Keratinocyte (primary cell): ENCODE results near the gene ISOC2. TPM values are rescaled to one million over a fixed set of nuclear protein-coding genes. Genes with fewer than 3 reads are reported as not detected.

Source experiments
- DNase-seq: peaks from one replicate; pipeline ENCODE4 v3.0.0-alpha.2; 2011; ENCODE audit warnings: low read depth, missing footprints, low spot score
- FAIRE-seq: peaks from 2 replicates; lab custom pipeline; 2011; peaks lifted over from hg19 to GRCh38; lab: Jason Lieb, UNC
- H2AFZ ChIP-seq: 2 replicates; pipeline ENCODE4 v1.6.0; 2012; ENCODE audit warnings: low read length, control low read depth, inconsistent platforms; ENCODE audit not compliant: control insufficient read depth
- H3K27ac ChIP-seq: 2 replicates; pipeline ENCODE4 v1.5.1; 2011; ENCODE audit warnings: low read length; ENCODE audit not compliant: control insufficient read depth, insufficient read depth
- H3K27me3 ChIP-seq: 3 replicates; pipeline ENCODE4 v1.6.0; 2011; ENCODE audit warnings: low read length; ENCODE audit not compliant: control insufficient read depth, insufficient read depth; ENCODE audit errors: extremely low read depth
- H3K36me3 ChIP-seq, 2 experiments: 2 replicates in 1 of 2; 3 replicates in 1 of 2; pipeline ENCODE4 v1.5.1; 2011; ENCODE audit warnings: low read length in 2 of 2, mild to moderate bottlenecking in 1 of 2; ENCODE audit not compliant: control insufficient read depth in 2 of 2, insufficient read depth in 2 of 2; ENCODE audit errors: extremely low read depth in 1 of 2
- H3K4me1 ChIP-seq: 3 replicates; pipeline ENCODE4 v1.5.1; 2011; ENCODE audit warnings: low read length; ENCODE audit not compliant: control insufficient read depth, insufficient read depth; ENCODE audit errors: extremely low read depth
- H3K4me2 ChIP-seq: 3 replicates; pipeline ENCODE4 v1.6.0; 2011; ENCODE audit warnings: low read depth, low read length; ENCODE audit not compliant: control insufficient read depth, insufficient read depth; ENCODE audit errors: extremely low read depth
- H3K4me3 ChIP-seq, 3 experiments: fragments of 200-600 bp in 1 of 3; sonication (generic) in 1 of 3; 2 replicates in 2 of 3; 3 replicates in 1 of 3; pipeline ENCODE4 v1.5.1; 2011 to 2016; ENCODE audit warnings: low read length in 3 of 3, mild to moderate bottlenecking in 3 of 3, control low read depth in 2 of 3, inconsistent platforms in 1 of 3, low read depth in 1 of 3, mixed read lengths in 1 of 3, mixed run types in 1 of 3, moderate library complexity in 1 of 3; ENCODE audit not compliant: control insufficient read depth in 2 of 3, insufficient read depth in 2 of 3; ENCODE audit errors: extremely low read depth in 1 of 3
- H3K79me2 ChIP-seq: 2 replicates; pipeline ENCODE4 v1.6.0; 2012; ENCODE audit warnings: low read length; ENCODE audit not compliant: control insufficient read depth, insufficient read depth
- H3K9ac ChIP-seq: 3 replicates; pipeline ENCODE4 v1.6.0; 2011; ENCODE audit warnings: low read length; ENCODE audit not compliant: control insufficient read depth, insufficient read depth; ENCODE audit errors: extremely low read depth
- H3K9me1 ChIP-seq: 3 replicates; pipeline ENCODE4 v1.6.0; 2011; ENCODE audit warnings: low read length; ENCODE audit not compliant: control insufficient read depth, insufficient read depth; ENCODE audit errors: extremely low read depth
- H3K9me3 ChIP-seq: 2 replicates; pipeline ENCODE4 v1.5.1; 2012; ENCODE audit warnings: low read depth, low read length; ENCODE audit not compliant: control insufficient read depth
- H4K20me1 ChIP-seq: 3 replicates; pipeline ENCODE4 v1.6.0; 2011; ENCODE audit warnings: low read length; ENCODE audit not compliant: control insufficient read depth, insufficient read depth; ENCODE audit errors: extremely low read depth
- EZH2 ChIP-seq: IDR thresholded peaks from one replicate; pipeline ENCODE4 v1.6.1; 2012; ENCODE audit warnings: inconsistent platforms, mild to moderate bottlenecking, low read length, moderate library complexity
- dilution Hi-C: fragments of 300-500 bp; cut with MboI; formaldehyde crosslinking; loops from one replicate; pipeline ENCODE4 v1.7.0; 2020; ENCODE audit warnings: low sequenced_read_pairs; ENCODE audit not compliant: extremely low pct_ligation_motif_present
- polyA plus RNA-seq, 5 experiments: library from polyadenylated mRNA; depleted of rRNA in 3 of 5; stranded (reverse) in 3 of 5; stranded (forward) in 1 of 5; unstranded in 1 of 5; fragments of >200 nt; gene quantifications; 1 replicate in 1 of 5; 2 replicates in 3 of 5; 3 replicates in 1 of 5; pipeline versions ENCODE4 v1.2.1 to v1.2.3, GENCODE V29; 2011 to 2012; ENCODE audit warnings: missing spikeins in 2 of 5, low read depth in 1 of 5, low replicate concordance in 1 of 5
- TF ChIP-seq, protein P1 (sequence below), 3 experiments: IDR thresholded peaks in 1 of 3; conservative IDR thresholded peaks in 1 of 3; optimal IDR thresholded peaks in 1 of 3; 2 replicates in 2 of 3; 3 replicates in 1 of 3; pipeline versions ENCODE3 to v1.5.1; 2011; ENCODE audit warnings: low read length in 3 of 3, mild to moderate bottlenecking in 3 of 3, moderate library complexity in 2 of 3, control low read depth in 1 of 3, inconsistent platforms in 1 of 3; ENCODE audit not compliant: insufficient read depth in 2 of 3; ENCODE audit errors: extremely low read depth in 1 of 3

The ISOC2 gene
- polyA plus RNA-seq, 1 donor (not counting 4 experiments of a cell fraction or from before 2014, with no cell fraction given) = 24.5 TPM

DNA sequence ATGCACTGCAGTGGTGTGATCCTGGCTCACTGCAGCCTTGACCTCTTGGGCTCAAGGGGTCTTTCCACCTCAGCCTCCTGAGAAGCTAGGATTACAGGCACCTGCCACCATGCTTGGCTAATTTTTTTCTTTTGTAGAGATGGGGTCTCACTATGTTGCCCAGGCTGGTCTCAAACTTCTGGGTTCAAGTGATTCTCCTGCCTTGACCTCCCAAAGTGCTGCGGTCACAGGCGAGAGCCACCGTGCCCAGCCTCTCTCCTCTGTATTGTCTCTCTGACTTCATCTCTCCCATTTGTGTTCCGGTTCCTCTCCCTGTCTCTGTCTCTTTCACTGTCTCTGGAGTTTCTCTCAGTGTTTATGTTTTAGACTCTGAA lies 4.8 kb upstream of the ISOC2 start:
- DNase-seq (no peak), FAIRE-seq (no peak)
- H3K27ac ChIP-seq = no peak overlapping the region
- no peaks in the 10 kb centered on the region for H3K9me1 ChIP-seq
- H3K79me2 ChIP-seq = no peaks in the 10 kb centered on the region
- H3K9ac ChIP-seq = no peak overlapping the region
- dilution Hi-C loops = no loop called here
- TF ChIP-seq, protein P1, sequence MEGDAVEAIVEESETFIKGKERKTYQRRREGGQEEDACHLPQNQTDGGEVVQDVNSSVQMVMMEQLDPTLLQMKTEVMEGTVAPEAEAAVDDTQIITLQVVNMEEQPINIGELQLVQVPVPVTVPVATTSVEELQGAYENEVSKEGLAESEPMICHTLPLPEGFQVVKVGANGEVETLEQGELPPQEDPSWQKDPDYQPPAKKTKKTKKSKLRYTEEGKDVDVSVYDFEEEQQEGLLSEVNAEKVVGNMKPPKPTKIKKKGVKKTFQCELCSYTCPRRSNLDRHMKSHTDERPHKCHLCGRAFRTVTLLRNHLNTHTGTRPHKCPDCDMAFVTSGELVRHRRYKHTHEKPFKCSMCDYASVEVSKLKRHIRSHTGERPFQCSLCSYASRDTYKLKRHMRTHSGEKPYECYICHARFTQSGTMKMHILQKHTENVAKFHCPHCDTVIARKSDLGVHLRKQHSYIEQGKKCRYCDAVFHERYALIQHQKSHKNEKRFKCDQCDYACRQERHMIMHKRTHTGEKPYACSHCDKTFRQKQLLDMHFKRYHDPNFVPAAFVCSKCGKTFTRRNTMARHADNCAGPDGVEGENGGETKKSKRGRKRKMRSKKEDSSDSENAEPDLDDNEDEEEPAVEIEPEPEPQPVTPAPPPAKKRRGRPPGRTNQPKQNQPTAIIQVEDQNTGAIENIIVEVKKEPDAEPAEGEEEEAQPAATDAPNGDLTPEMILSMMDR (optimal IDR thresholded peaks at IDR 0.05 in 1 of 3, IDR thresholded peaks at IDR 0.05 in 1 of 3, conservative IDR thresholded peaks at IDR 0.05 in 1 of 3; ENCODE audit: extremely low read depth in 1 of 3, insufficient read depth in 2 of 3, low read length in 3 of 3) = no peak
- no peak overlapping the region for H3K4me3 ChIP-seq
- no peak overlapping the region for H2AFZ ChIP-seq
- H4K20me1 ChIP-seq = no peaks in the 10 kb centered on the region
- H3K4me2 ChIP-seq = no peak overlapping the region
- peaks cover 8% of the 10 kb centered on the region for H3K4me1 ChIP-seq
- no peaks in the 10 kb centered on the region for H3K36me3 ChIP-seq
- no peaks in the 10 kb centered on the region for H3K27me3 ChIP-seq
- H3K9me3 ChIP-seq = no peaks in the 10 kb centered on the region

DNA sequence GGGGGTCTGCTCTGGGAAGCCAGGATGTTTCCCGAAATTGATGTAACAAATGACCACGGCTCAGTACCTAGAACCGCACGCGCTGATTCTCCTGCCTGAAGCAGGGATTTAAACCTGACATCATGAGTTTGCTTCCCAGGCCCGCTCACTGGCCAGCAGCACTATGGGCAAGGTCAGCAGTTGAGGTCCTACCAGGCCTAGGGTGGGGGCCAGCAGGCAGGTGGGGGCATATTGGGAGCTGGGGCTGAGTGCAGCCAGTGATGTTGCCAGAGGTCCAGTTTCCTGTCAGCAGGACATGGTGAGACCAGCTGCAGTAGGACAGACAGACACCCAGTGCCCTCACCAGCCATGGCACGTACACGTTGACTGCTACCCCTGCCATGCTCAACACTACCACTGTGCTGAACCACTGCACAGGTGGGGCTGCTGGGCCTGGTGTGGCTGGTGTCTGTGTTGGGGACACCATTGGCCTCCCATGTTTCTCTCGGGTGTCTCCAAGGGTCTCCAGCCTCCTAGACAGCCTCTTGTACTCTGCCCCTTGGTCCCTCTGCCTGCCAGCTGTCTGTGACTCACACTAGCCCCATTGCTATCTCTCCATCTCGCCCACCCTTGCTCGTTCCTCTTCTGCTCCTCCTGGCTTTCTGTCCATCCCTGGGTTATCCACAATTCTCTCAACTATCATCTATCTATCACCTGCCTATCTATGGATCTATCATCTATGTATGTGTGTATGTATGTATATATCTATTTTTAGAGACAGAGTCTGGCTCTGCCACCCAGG lies 4.2 kb upstream of the ISOC2 start:
- FAIRE-seq = no peak
- H3K79me2 ChIP-seq = no peaks in the 10 kb centered on the region

More for the DNA sequence above, 4.2 kb upstream of the ISOC2 start:
- Histone ChIP-seq H3K27ac (no peak overlapping the region), H3K4me2 (no peak overlapping the region), H2AFZ (no peak overlapping the region), H3K9ac (no peak overlapping the region), H3K36me3 (no peaks in the 10 kb centered on the region), H4K20me1 (no peaks in the 10 kb centered on the region), H3K9me1 (no peaks in the 10 kb centered on the region), H3K27me3 (no peaks in the 10 kb centered on the region), H3K4me3 (no peak overlapping the region), H3K4me1 (peaks cover 9% of the 10 kb centered on the region), H3K9me3 (no peaks in the 10 kb centered on the region)
- TF ChIP-seq, protein P1 (optimal IDR thresholded peaks at IDR 0.05 in 1 of 3, IDR thresholded peaks at IDR 0.05 in 1 of 3, conservative IDR thresholded peaks at IDR 0.05 in 1 of 3; ENCODE audit: extremely low read depth in 1 of 3, insufficient read depth in 2 of 3, low read length in 3 of 3) = no peak
- TF ChIP-seq EZH2 = no peak
- DNase-seq = no peak
- dilution Hi-C loops = no loop called here
